Caco-2 (cell line): ENCODE results near the gene CEACAM16. TPM values are rescaled to one million over a fixed set of nuclear protein-coding genes. Genes with fewer than 3 reads are reported as not detected.

Experiments
- BruUV-seq: library from RNA; stranded (reverse); fragments of 400-500 nt; replicated peaks from 2 replicates; lab custom pipeline; 2021; lab: Mats Ljungman, UMichigan
- CTCF ChIA-PET: fragments of 300-600 bp; sonication (Branson Sonifier 250); formaldehyde crosslinking; loops from one replicate; lab custom pipeline; 2022; ENCODE audit warnings: antibody characterized with exemption; lab: Charles Lee
- POLR2A ChIA-PET: fragments of 300-600 bp; sonication (Branson Sonifier 250); formaldehyde crosslinking; loops from one replicate; lab custom pipeline; 2022; ENCODE audit warnings: antibody characterized with exemption; lab: Charles Lee
- DNase-seq, 2 experiments: peaks; one replicate each; pipeline versions ENCODE4 v3.0.0 to v3.0.0-alpha.2; 2020 to 2022
- H3K27me3 ChIP-seq: replicated peaks from 2 replicates; pipeline ENCODE4 v1.6.0; 2011; ENCODE audit warnings: low read length; ENCODE audit not compliant: control insufficient read depth, insufficient read depth
- H3K36me3 ChIP-seq: 2 replicates; pipeline ENCODE4 v1.5.1; 2011; ENCODE audit warnings: low read length; ENCODE audit not compliant: control insufficient read depth, insufficient read depth
- H3K4me1 ChIP-seq: fragments of 250-450 bp; sonication (Bioruptor Pico); 2 replicates; pipeline ENCODE4 v1.5.1; 2020; ENCODE audit warnings: mild to moderate bottlenecking
- H3K4me3 ChIP-seq: 2 replicates; pipeline ENCODE4 v1.5.1; 2011; ENCODE audit warnings: low read depth, mild to moderate bottlenecking, control low read depth, low read length
- H3K9me3 ChIP-seq: fragments of 250-450 bp; sonication (Bioruptor Pico); 2 replicates; pipeline ENCODE4 v1.5.1; 2020; ENCODE audit warnings: mild to moderate bottlenecking, moderate library complexity
- H3K27ac Mint-ChIP-seq: one replicate; pipeline ENCODE4 v1.8.0; 2022; ENCODE audit warnings: mixed read lengths; ENCODE audit not compliant: unreplicated experiment
- H3K27me3 Mint-ChIP-seq: one replicate; pipeline ENCODE4 v1.8.0; 2022; ENCODE audit warnings: mixed read lengths; ENCODE audit not compliant: insufficient read depth, unreplicated experiment
- H3K36me3 Mint-ChIP-seq: one replicate; pipeline ENCODE4 v1.8.0; 2022; ENCODE audit warnings: mild to moderate bottlenecking, mixed read lengths; ENCODE audit not compliant: insufficient read depth, unreplicated experiment
- H3K4me1 Mint-ChIP-seq: one replicate; pipeline ENCODE4 v1.8.0; 2022; ENCODE audit warnings: low read depth, mixed read lengths; ENCODE audit not compliant: unreplicated experiment
- H3K4me3 Mint-ChIP-seq: one replicate; pipeline ENCODE4 v1.8.0; 2022; ENCODE audit warnings: mild to moderate bottlenecking, moderate library complexity, mixed read lengths; ENCODE audit not compliant: unreplicated experiment
- H3K9me3 Mint-ChIP-seq: one replicate; pipeline ENCODE4 v1.8.0; 2022; ENCODE audit warnings: mixed read lengths; ENCODE audit not compliant: unreplicated experiment
- intact Hi-C: fragments of 100-400 bp; cut with micrococcal nuclease; formaldehyde crosslinking; loops from one replicate; pipeline ENCODE4 v1.10.0; 2022; ENCODE audit not compliant: unreplicated experiment
- total RNA-seq: library from RNA; stranded (reverse); gene quantifications from 2 replicates; pipeline ENCODE4 v1.2.3, GENCODE V29; 2022
- TF ChIP-seq, protein P1 (sequence below), 2 experiments: fragments of 200-600 bp in 1 of 2; IDR thresholded peaks; 1 replicate in 1 of 2; 2 replicates in 1 of 2; pipeline versions ENCODE4 v1.5.1 to v1.8.0; 2011 to 2022; ENCODE audit warnings: antibody characterized with exemption in 1 of 2, control low read depth in 1 of 2, inconsistent platforms in 1 of 2, low read depth in 1 of 2, low read length in 1 of 2, mild to moderate bottlenecking in 1 of 2, moderate library complexity in 1 of 2; ENCODE audit not compliant: insufficient read depth in 1 of 2, severe bottlenecking in 1 of 2, unreplicated experiment in 1 of 2

The CEACAM16 gene
- total RNA-seq, 1 experiment from 2014 or later = not detected

DNA sequence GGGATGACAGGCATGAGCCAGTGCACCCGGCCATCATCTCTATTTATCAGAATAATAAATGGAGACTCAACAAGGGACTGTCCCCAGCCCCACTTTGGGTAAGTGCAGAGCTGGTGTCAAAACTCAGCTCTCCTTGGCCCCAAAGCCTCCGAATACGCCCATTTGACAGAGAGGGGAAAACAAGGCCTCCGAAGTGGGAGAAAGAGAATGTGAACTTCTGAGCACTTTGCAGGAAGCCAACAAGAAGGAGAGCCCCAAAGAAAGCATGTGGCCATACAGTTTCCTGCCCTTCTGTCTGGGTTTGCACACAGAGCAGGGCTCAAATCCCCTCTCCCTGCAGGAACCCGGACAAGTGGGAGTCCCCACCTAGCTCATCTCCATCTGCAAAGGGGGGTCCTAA lies 1.6 kb downstream of the CEACAM16 start:
- peaks cover 30% of the 10 kb centered on the region for H3K4me1 Mint-ChIP-seq
- TF ChIP-seq, protein P1, sequence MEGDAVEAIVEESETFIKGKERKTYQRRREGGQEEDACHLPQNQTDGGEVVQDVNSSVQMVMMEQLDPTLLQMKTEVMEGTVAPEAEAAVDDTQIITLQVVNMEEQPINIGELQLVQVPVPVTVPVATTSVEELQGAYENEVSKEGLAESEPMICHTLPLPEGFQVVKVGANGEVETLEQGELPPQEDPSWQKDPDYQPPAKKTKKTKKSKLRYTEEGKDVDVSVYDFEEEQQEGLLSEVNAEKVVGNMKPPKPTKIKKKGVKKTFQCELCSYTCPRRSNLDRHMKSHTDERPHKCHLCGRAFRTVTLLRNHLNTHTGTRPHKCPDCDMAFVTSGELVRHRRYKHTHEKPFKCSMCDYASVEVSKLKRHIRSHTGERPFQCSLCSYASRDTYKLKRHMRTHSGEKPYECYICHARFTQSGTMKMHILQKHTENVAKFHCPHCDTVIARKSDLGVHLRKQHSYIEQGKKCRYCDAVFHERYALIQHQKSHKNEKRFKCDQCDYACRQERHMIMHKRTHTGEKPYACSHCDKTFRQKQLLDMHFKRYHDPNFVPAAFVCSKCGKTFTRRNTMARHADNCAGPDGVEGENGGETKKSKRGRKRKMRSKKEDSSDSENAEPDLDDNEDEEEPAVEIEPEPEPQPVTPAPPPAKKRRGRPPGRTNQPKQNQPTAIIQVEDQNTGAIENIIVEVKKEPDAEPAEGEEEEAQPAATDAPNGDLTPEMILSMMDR (IDR thresholded peaks at IDR 0.05; ENCODE audit: insufficient read depth in 1 of 2, low read depth in 1 of 2, low read length in 1 of 2, severe bottlenecking in 1 of 2, unreplicated experiment in 1 of 2) = no peak
- no peaks in the 10 kb centered on the region for H3K27me3 ChIP-seq
- intact Hi-C loops = no loop called here
- no peaks in the 10 kb centered on the region for H3K36me3 ChIP-seq
- POLR2A ChIA-PET = no interaction called here
- DNase-seq = no peak
- no peaks in the 10 kb centered on the region for H3K9me3 ChIP-seq
- H3K4me3 Mint-ChIP-seq = no peak overlapping the region
- H3K27me3 Mint-ChIP-seq = no peaks in the 10 kb centered on the region
- no peak overlapping the region for H3K27ac Mint-ChIP-seq
- CTCF ChIA-PET = no interaction called here
- H3K4me3 ChIP-seq = no peak overlapping the region
- peaks cover 7% of the 10 kb centered on the region for H3K36me3 Mint-ChIP-seq
- H3K4me1 ChIP-seq = peaks cover 18% of the 10 kb centered on the region
- peaks cover 6% of the 10 kb centered on the region for H3K9me3 Mint-ChIP-seq
- BruUV-seq = no TSS peak

DNA sequence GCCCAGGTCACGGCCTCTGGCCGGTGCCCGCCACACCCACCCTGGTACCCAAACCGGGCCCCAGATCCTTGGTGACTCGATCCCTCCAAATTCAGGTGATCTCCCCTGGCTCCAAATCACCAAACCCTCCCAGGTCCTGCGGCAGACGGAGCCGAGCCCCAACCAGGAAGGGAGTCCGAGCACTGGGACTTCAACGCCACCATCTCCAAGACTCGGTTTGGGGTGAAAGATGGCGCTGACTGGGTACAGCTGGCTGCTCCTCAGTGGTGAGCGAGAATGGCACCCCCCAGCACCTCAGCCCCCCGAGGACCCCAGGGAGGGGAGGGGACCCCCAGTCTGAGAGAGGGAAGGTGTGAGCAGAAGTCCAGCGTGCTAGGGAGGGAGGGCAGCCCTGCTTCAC lies 2.3 kb downstream of the CEACAM16 start:
- Mint-ChIP-seq H3K27me3 (no peaks in the 10 kb centered on the region), H3K9me3 (no peaks in the 10 kb centered on the region), H3K4me1 (peaks cover 25% of the 10 kb centered on the region), H3K4me3 (no peak overlapping the region), H3K36me3 (peaks cover under 1% of the 10 kb centered on the region), H3K27ac (no peak overlapping the region)
- ChIA-PET POLR2A (no interaction called here), CTCF (interaction anchor here (0.8 to 1.2 kb wide), 2 partner anchors 14 to 22 kb away, joined by 3 to 4 read pairs; no protein-coding TSS in a partner anchor)
- H3K27me3 ChIP-seq = no peaks in the 10 kb centered on the region
- intact Hi-C loops = no loop called here
- peaks cover 11% of the 10 kb centered on the region for H3K4me1 ChIP-seq
- no peaks in the 10 kb centered on the region for H3K36me3 ChIP-seq
- no TSS peak for BruUV-seq
- no peak for DNase-seq
- no peak overlapping the region for H3K4me3 ChIP-seq
- no peaks in the 10 kb centered on the region for H3K9me3 ChIP-seq
- TF ChIP-seq, protein P1 (IDR thresholded peaks at IDR 0.05; ENCODE audit: insufficient read depth in 1 of 2, low read depth in 1 of 2, low read length in 1 of 2, severe bottlenecking in 1 of 2, unreplicated experiment in 1 of 2) = no peak

DNA sequence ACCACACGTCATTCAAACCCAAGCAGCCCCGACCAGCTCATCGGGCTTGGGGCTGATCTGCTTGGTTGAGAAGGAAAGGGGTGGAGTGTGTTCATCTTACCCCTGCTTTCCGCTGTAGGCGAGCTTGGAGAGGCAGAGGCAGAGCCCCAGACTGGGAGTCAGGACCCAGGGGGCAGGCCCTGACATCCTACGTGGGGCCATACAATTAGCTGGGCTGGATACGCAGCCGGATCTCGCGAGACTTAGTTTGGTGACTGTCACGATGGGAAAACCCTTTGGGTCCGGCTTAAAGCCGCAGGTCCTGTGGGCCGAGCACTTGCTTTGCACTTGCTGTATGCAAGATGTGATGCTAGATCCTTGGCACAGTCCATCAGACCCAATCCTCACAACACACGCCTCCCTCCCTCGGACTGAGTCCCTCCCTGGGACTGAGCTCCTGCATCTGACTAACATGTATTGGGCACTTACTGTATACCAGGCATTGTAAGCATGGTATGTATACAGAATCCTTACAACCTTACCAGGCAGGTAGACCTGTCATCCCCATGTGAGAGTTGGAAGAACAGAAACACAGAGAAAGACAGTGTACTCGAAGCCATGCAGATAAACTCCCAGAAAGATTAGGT lies 3.7 kb downstream of the CEACAM16 start:
- TF ChIP-seq, protein P1 (IDR thresholded peaks at IDR 0.05; ENCODE audit: insufficient read depth in 1 of 2, low read depth in 1 of 2, low read length in 1 of 2, severe bottlenecking in 1 of 2, unreplicated experiment in 1 of 2) = no peak
- Mint-ChIP-seq H3K27ac (peak overlapping the region; percentile 44), H3K4me1 (peaks cover 14% of the 10 kb centered on the region), H3K27me3 (no peaks in the 10 kb centered on the region), H3K4me3 (no peak overlapping the region), H3K36me3 (no peaks in the 10 kb centered on the region), H3K9me3 (no peaks in the 10 kb centered on the region)
- ChIA-PET CTCF (no interaction called here), POLR2A (no interaction called here)
- H3K9me3 ChIP-seq = no peaks in the 10 kb centered on the region
- 0 out of 2 replicates have a peak, but pooled peaks cover 2% of the 10 kb centered on the region for H3K4me1 ChIP-seq
- intact Hi-C loops = no loop called here
- BruUV-seq = no TSS peak
- no peaks in the 10 kb centered on the region for H3K36me3 ChIP-seq
- H3K4me3 ChIP-seq = no peak overlapping the region
- no peaks in the 10 kb centered on the region for H3K27me3 ChIP-seq
- no peak for DNase-seq
